Loucy (cell line): ENCODE measurements around the gene CDPF1.

Source experiments
- H2AFZ ChIP-seq: fragments of 200-600 bp; sonication (generic); 2 replicates; pipeline ENCODE4 v1.6.0; 2016; ENCODE audit warnings: antibody characterized with exemption, mild to moderate bottlenecking, low read length, moderate library complexity
- H3F3A ChIP-seq: fragments of 200-600 bp; 2 replicates; pipeline ENCODE4 v1.6.0; 2016; ENCODE audit warnings: antibody characterized with exemption, low read depth, mild to moderate bottlenecking
- H3K27me3 ChIP-seq: fragments of 200-600 bp; sonication (generic); 2 replicates; pipeline ENCODE4 v1.6.1; 2014; ENCODE audit warnings: low read length, mild to moderate bottlenecking; ENCODE audit not compliant: insufficient read depth, poor library complexity, severe bottlenecking
- H3K36me3 ChIP-seq: fragments of 200-600 bp; sonication (generic); 2 replicates; pipeline ENCODE4 v1.6.1; 2016; ENCODE audit warnings: low read length; ENCODE audit not compliant: insufficient read depth
- H3K4me1 ChIP-seq: fragments of 200-600 bp; sonication (generic); 2 replicates; pipeline ENCODE4 v1.5.1; 2014; ENCODE audit warnings: low read length, mild to moderate bottlenecking; ENCODE audit not compliant: insufficient read depth, poor library complexity, severe bottlenecking
- H3K4me2 ChIP-seq: fragments of 200-600 bp; sonication (generic); 2 replicates; pipeline ENCODE4 v1.6.0; 2014; ENCODE audit warnings: antibody characterized with exemption, low read length, low read depth, mild to moderate bottlenecking; ENCODE audit not compliant: poor library complexity, severe bottlenecking
- H3K4me3 ChIP-seq: fragments of 200-600 bp; sonication (generic); 2 replicates; pipeline ENCODE4 v1.5.1; 2014; ENCODE audit warnings: low read length, mild to moderate bottlenecking, mixed read lengths; ENCODE audit not compliant: poor library complexity, severe bottlenecking
- H3K79me2 ChIP-seq: fragments of 200-600 bp; sonication (generic); 2 replicates; pipeline ENCODE4 v1.6.1; 2014; ENCODE audit warnings: low read length; ENCODE audit not compliant: insufficient read depth
- H3K9ac ChIP-seq: fragments of 200-600 bp; sonication (generic); 2 replicates; pipeline ENCODE4 v1.6.0; 2014; ENCODE audit warnings: mild to moderate bottlenecking, low read depth, low read length, moderate library complexity; ENCODE audit not compliant: poor library complexity, severe bottlenecking
- H3K9me2 ChIP-seq: fragments of 200-600 bp; sonication (generic); replicated peaks from 2 replicates; pipeline ENCODE4 v1.6.1; 2016; ENCODE audit warnings: low read depth, low read length, mixed read lengths
- H3K9me3 ChIP-seq: fragments of 200-600 bp; sonication (generic); 2 replicates; pipeline ENCODE4 v1.6.1; 2014; ENCODE audit warnings: mild to moderate bottlenecking, antibody characterized with exemption, low read length, low read depth; ENCODE audit not compliant: insufficient read depth
- H4K20me1 ChIP-seq: fragments of 200-600 bp; sonication (generic); 2 replicates; pipeline ENCODE4 v1.6.0; 2014; ENCODE audit warnings: antibody characterized with exemption, low read length, mild to moderate bottlenecking; ENCODE audit not compliant: insufficient read depth, poor library complexity, severe bottlenecking
- CTCF ChIP-seq: fragments of 200-600 bp; sonication (generic); conservative IDR thresholded peaks from 2 replicates; pipeline ENCODE4 v1.5.1; 2014; ENCODE audit warnings: mild to moderate bottlenecking, antibody characterized with exemption, low read length
- EZH2phosphoT487 ChIP-seq: fragments of 200-600 bp; IDR thresholded peaks from 2 replicates; pipeline ENCODE4 v1.6.1; 2018; ENCODE audit warnings: antibody characterized with exemption, mild to moderate bottlenecking, moderate library complexity, borderline replicate concordance

Gene CDPF1

GRCh38 chr22:46272762-46273431 is 22.8 kb upstream of the CDPF1 start:
- Histone ChIP-seq H3K27me3 (no peaks in the 10 kb centered on the region), H2AFZ (no peak overlapping the region), H3F3A (no peaks in the 10 kb centered on the region), H3K9ac (no peak overlapping the region), H4K20me1 (no peaks in the 10 kb centered on the region), H3K79me2 (peaks cover 30% of the 10 kb centered on the region), H3K36me3 (peaks cover 9% of the 10 kb centered on the region; the same call in 1 of the 2 replicates), H3K9me3 (no peaks in the 10 kb centered on the region), H3K4me2 (no peak overlapping the region), H3K4me1 (peaks cover 22% of the 10 kb centered on the region), H3K4me3 (no peak overlapping the region), H3K9me2 (no peaks in the 10 kb centered on the region)
- TF ChIP-seq CTCF (no peak), EZH2phosphoT487 (no peak)

DNA sequence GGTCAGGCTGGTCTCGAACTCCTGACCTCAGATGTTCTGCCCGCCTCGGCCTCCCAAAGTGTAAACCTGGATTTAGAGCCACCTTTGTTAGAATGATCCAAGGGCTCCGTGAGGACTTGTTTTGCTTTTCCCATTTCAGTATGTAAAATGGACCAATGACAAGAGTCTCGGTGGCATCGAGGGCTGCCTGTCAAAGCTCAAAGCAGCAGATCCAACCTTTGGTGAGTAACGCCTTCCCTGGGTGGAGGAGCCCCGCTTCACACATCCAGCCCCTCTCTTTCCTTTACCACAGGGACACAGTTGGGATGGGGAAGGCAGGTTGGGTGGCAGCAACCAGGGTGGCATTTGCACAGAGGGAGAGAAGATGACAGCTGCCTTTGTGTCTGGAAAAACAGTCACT is 22.1 kb upstream of the CDPF1 start:
- Histone ChIP-seq H3K9me2 (no peaks in the 10 kb centered on the region), H3K4me1 (peaks cover 25% of the 10 kb centered on the region)

GRCh38 chr22:46269564-46269963 is 19.5 kb upstream of the CDPF1 start:
- Histone ChIP-seq H3K9me3 (peaks cover 5% of the 10 kb centered on the region; the same call in 1 of the 2 replicates), H3K4me2 (peak overlapping the region; percentile 92), H3K9me2 (no peaks in the 10 kb centered on the region), H3K36me3 (no peaks in the 10 kb centered on the region), H3K4me1 (peaks cover 24% of the 10 kb centered on the region), H3K9ac (peak overlapping the region; percentile 93), H2AFZ (no peak overlapping the region), H3K4me3 (peak overlapping the region; percentile 91), H3K27me3 (no peaks in the 10 kb centered on the region), H3F3A (no peaks in the 10 kb centered on the region), H4K20me1 (no peaks in the 10 kb centered on the region), H3K79me2 (peaks cover 40% of the 10 kb centered on the region)
- TF ChIP-seq CTCF = no peak
- TF ChIP-seq EZH2phosphoT487 = no peak

More for the DNA sequence above, 22.1 kb upstream of the CDPF1 start:
- H3K27me3 ChIP-seq = no peaks in the 10 kb centered on the region
- peaks cover 37% of the 10 kb centered on the region for H3K79me2 ChIP-seq
- H3K36me3 ChIP-seq = peaks cover 9% of the 10 kb centered on the region; the same call in 1 of the 2 replicates
- no peaks in the 10 kb centered on the region for H3F3A ChIP-seq
- no peak overlapping the region for H3K4me3 ChIP-seq
- H3K4me2 ChIP-seq = no peak overlapping the region
- no peaks in the 10 kb centered on the region for H4K20me1 ChIP-seq
- no peak overlapping the region for H3K9ac ChIP-seq
- no peak overlapping the region for H2AFZ ChIP-seq
- H3K9me3 ChIP-seq = no peaks in the 10 kb centered on the region
- TF ChIP-seq EZH2phosphoT487 (no peak), CTCF (no peak)
